A673 (cell line): Measurements from ENCODE around the gene ADO.

Experiments
- EZH2 ChIP-seq: fragments of 200-600 bp; sonication (generic); IDR thresholded peaks from 2 replicates; pipeline ENCODE4 v1.6.1; 2017; ENCODE audit warnings: borderline replicate concordance, low read depth, mild to moderate bottlenecking, mixed read lengths, antibody characterized with exemption, low read length; ENCODE audit not compliant: poor library complexity, severe bottlenecking
- TF ChIP-seq, protein P1 (sequence below): fragments of 300-800, 200-600 bp; sonication (generic); conservative IDR thresholded peaks from 2 replicates; pipeline ENCODE4 v1.5.1; 2017; ENCODE audit warnings: low read depth, mild to moderate bottlenecking, antibody characterized with exemption, low read length, moderate library complexity, mixed read lengths

DNA sequence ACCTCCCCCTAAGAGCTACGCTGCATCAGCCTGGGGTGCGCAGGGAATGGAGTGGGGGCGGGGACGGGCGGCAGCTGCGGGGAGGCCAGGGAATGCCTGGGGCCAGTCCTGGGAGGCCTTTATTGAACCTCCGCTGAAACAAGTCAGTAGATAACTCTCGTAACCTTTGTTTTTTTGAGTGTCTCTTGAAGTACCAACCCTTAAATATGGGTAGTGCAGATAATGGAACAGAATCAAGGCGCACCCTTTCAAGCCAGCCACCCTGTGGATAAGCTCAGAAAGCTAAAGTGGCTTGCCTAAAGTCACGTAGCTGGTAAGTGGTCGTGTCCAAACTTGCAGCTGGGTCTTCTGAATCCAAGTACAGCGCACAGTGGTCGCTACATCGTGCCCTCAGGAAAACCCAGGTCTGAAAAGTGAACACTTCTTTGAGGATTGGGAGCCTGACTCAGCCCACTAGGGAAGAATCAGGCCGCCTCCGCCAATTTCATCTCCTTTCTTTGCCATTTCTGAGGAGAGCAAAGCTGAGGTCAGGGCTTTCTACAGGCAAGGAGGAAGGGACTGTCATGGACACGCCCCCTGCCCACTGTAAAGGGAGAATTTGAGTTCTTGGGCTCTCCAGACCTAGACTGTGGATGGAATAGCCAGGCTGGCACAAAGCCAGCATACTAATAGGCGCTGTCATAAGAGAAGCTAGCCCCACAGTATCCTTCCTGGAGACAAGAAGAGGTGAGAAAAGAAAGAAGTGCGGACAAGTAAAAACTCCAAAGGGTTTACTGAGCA lies 14.8 kb downstream of the ADO start:
- TF ChIP-seq, protein P1, sequence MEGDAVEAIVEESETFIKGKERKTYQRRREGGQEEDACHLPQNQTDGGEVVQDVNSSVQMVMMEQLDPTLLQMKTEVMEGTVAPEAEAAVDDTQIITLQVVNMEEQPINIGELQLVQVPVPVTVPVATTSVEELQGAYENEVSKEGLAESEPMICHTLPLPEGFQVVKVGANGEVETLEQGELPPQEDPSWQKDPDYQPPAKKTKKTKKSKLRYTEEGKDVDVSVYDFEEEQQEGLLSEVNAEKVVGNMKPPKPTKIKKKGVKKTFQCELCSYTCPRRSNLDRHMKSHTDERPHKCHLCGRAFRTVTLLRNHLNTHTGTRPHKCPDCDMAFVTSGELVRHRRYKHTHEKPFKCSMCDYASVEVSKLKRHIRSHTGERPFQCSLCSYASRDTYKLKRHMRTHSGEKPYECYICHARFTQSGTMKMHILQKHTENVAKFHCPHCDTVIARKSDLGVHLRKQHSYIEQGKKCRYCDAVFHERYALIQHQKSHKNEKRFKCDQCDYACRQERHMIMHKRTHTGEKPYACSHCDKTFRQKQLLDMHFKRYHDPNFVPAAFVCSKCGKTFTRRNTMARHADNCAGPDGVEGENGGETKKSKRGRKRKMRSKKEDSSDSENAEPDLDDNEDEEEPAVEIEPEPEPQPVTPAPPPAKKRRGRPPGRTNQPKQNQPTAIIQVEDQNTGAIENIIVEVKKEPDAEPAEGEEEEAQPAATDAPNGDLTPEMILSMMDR = no peak
- TF ChIP-seq EZH2 = no peak
